CD4-positive, alpha-beta T cell (primary cell): ENCODE results near the gene ZNF8. TPM values are rescaled to one million over a fixed set of nuclear protein-coding genes. Genes with fewer than 3 reads are reported as not detected.

Source experiments
- ATAC-seq: fragments of 200-7000 bp; cut with Tn5 transposase; one replicate; pipeline ENCODE4 v1.10.0; 2022; ENCODE audit warnings: mild to moderate bottlenecking; ENCODE audit not compliant: poor library complexity
- CTCF ChIA-PET: fragments of 350-600 bp; sonication (Branson Sonifier 250); formaldehyde crosslinking; loops from one replicate; lab custom pipeline; 2021; ENCODE audit warnings: antibody characterized with exemption, inconsistent platforms; lab: Charles Lee
- POLR2A ChIA-PET: fragments of 350-600 bp; sonication (Branson Sonifier 250); formaldehyde crosslinking; loops from one replicate; lab custom pipeline; 2021; ENCODE audit warnings: antibody characterized with exemption, inconsistent platforms; lab: Charles Lee
- DNase-seq, 14 experiments: peaks; one replicate each; pipeline ENCODE4 v3.0.0-alpha.2; 2013 to 2020; ENCODE audit warnings: mixed read lengths in 2 of 14
- H3K27ac ChIP-seq, 2 donors: one replicate each; pipeline versions ENCODE4 v1.5.1 to v1.7.0; 2013; ENCODE audit warnings: low read length in 2 of 2, low read depth in 1 of 2, mild to moderate bottlenecking in 1 of 2
- H3K27me3 ChIP-seq, 2 experiments: 1 replicate in 1 of 2; 2 replicates in 1 of 2; pipeline versions ENCODE4 v1.6.1 to v1.7.0; 2013; ENCODE audit warnings: low read length in 2 of 2, control low read depth in 1 of 2, mild to moderate bottlenecking in 1 of 2, moderate library complexity in 1 of 2; ENCODE audit not compliant: insufficient read depth in 2 of 2, control insufficient read depth in 1 of 2
- H3K36me3 ChIP-seq: one replicate; pipeline ENCODE4 v1.6.1; 2013; ENCODE audit warnings: low read length, control low read depth; ENCODE audit not compliant: insufficient read depth
- H3K4me1 ChIP-seq: one replicate; pipeline ENCODE4 v1.6.1; 2013; ENCODE audit warnings: low read length, control low read depth; ENCODE audit not compliant: insufficient read depth
- H3K4me3 ChIP-seq: one replicate; pipeline ENCODE4 v1.5.1; 2013; ENCODE audit warnings: mild to moderate bottlenecking, low read length, moderate library complexity
- H3K9me3 ChIP-seq, 2 experiments: 1 replicate in 1 of 2; 2 replicates in 1 of 2; pipeline versions ENCODE4 v1.6.1 to v1.7.0; 2013; ENCODE audit warnings: low read length in 2 of 2, mild to moderate bottlenecking in 2 of 2, control low read depth in 1 of 2, moderate library complexity in 1 of 2; ENCODE audit not compliant: control insufficient read depth in 1 of 2, insufficient read depth in 1 of 2
- H3K27ac Mint-ChIP-seq: one replicate; pipeline ENCODE4 v1.8.0; 2020; ENCODE audit warnings: mixed read lengths
- H3K27me3 Mint-ChIP-seq: one replicate; pipeline ENCODE4 v1.8.0; 2021; ENCODE audit warnings: mixed read lengths
- H3K36me3 Mint-ChIP-seq: one replicate; pipeline ENCODE4 v1.8.0; 2021; ENCODE audit warnings: low read depth, mixed read lengths
- H3K4me1 Mint-ChIP-seq: one replicate; pipeline ENCODE4 v1.8.0; 2021; ENCODE audit warnings: low read depth, mixed read lengths
- H3K4me3 Mint-ChIP-seq: one replicate; pipeline ENCODE4 v1.8.0; 2020; ENCODE audit warnings: mild to moderate bottlenecking, mixed read lengths
- H3K9me3 Mint-ChIP-seq: one replicate; pipeline ENCODE4 v1.8.0; 2020; ENCODE audit warnings: mixed read lengths
- CTCF ChIP-seq: fragments of 200-600 bp; IDR thresholded peaks from one replicate; pipeline ENCODE4 v1.8.0; 2022; ENCODE audit warnings: antibody characterized with exemption, mild to moderate bottlenecking
- intact Hi-C, 2 experiments: fragments of 100-400 bp; cut with DNase I in 1 of 2; cut with micrococcal nuclease in 1 of 2; formaldehyde crosslinking; loops; one replicate each; pipeline versions ENCODE4 v1.15.1 to v1.9.0; 2023 to 2025; cut with DNase I, micrococcal nuclease
- microRNA-seq: library from miRNA; unstranded; fragments of <30 nt; microRNA quantifications from one replicate; pipeline ENCODE4 v1.2.0, GENCODE V29; 2021; ENCODE audit warnings: borderline microRNAs expressed, borderline replicate concordance
- total RNA-seq, 174 experiments: library from RNA in 2 of 174; stranded (reverse) in 2 of 174; gene quantifications; one replicate each; pipeline ENCODE4 v1.2.3 and lab custom pipeline; 2021 to 2026

Gene ZNF8
- total RNA-seq, 2 experiments from 2014 or later, result 9.5 to 9.6 TPM

GRCh38 chr19:58351558-58351878, 72.8 kb downstream of the ZNF8 start:
- DNase-seq (no peak), ATAC-seq (no peak)
- intact Hi-C loops, result no loop called here
- Histone ChIP-seq H3K27ac (no peak overlapping the region), H3K36me3 (no peaks in the 10 kb centered on the region), H3K27me3 (peaks cover 0 to 2% of the 10 kb centered on the region in 2 experiments), H3K9me3 (peaks cover 0 to 26% of the 10 kb centered on the region in 2 experiments), H3K4me1 (peaks cover 35% of the 10 kb centered on the region), H3K4me3 (no peak overlapping the region)
- ChIA-PET CTCF (no interaction called here), POLR2A (interaction anchor here (0.9 kb wide), 1 partner anchor 11 kb away, joined by 3 read pairs; the partner anchor contains the start of gene ZNF497)
- Mint-ChIP-seq H3K36me3 (peaks cover 4% of the 10 kb centered on the region), H3K9me3 (no peaks in the 10 kb centered on the region), H3K27me3 (peaks cover 6% of the 10 kb centered on the region), H3K4me3 (no peak overlapping the region), H3K27ac (no peak overlapping the region), H3K4me1 (peaks cover 20% of the 10 kb centered on the region)
- TF ChIP-seq CTCF, result no peak

GRCh38 chr19:58351990-58352755, 73.4 kb downstream of the ZNF8 start:
- no peak for DNase-seq
- Histone ChIP-seq H3K27ac (no peak overlapping the region), H3K9me3 (peaks cover 0 to 32% of the 10 kb centered on the region in 2 experiments), H3K27me3 (peaks cover 0 to 2% of the 10 kb centered on the region in 2 experiments), H3K36me3 (no peaks in the 10 kb centered on the region), H3K4me3 (no peak overlapping the region), H3K4me1 (peaks cover 35% of the 10 kb centered on the region)
- ChIA-PET CTCF (no interaction called here), POLR2A (interaction anchor here (0.9 kb wide), 1 partner anchor 11 kb away, joined by 3 read pairs; the partner anchor contains the start of gene ZNF497)
- Mint-ChIP-seq H3K27ac (no peak overlapping the region), H3K9me3 (no peaks in the 10 kb centered on the region), H3K4me1 (peaks cover 20% of the 10 kb centered on the region), H3K36me3 (peaks cover 4% of the 10 kb centered on the region), H3K27me3 (peaks cover 6% of the 10 kb centered on the region), H3K4me3 (no peak overlapping the region)
- ATAC-seq, result no peak
- intact Hi-C loops, result no loop called here
- TF ChIP-seq CTCF, result no peak

Small RNAs within 50 kb of the gene (microRNA-seq; reads per million reads assigned to microRNA genes)
- gene MIR6806, result not detected

Other genes with a start within 250 kb of the ZNF8 start
- not detected for gene ZSCAN1, start 244.9 kb upstream of the ZNF8 start, total RNA-seq
- 1 to 10 TPM; 1.2 to 1.4 TPM for gene ZNF135, start 219.7 kb upstream of the ZNF8 start, total RNA-seq
- 10 to 100 TPM; 57.1 to 58.8 TPM for gene ZSCAN18, start 180.7 kb upstream of the ZNF8 start, total RNA-seq
- 10 to 100 TPM; 15.0 to 16.9 TPM for gene ZNF329, start 128.2 kb upstream of the ZNF8 start, total RNA-seq
- 10 to 100 TPM; 51.0 to 51.4 TPM for gene ZNF274, start 95.9 kb upstream of the ZNF8 start, total RNA-seq
- gene ZNF544, start 50.0 kb upstream of the ZNF8 start, total RNA-seq, result 1 to 10 TPM; 6.3 to 7.2 TPM
- 100 to 1,000 TPM; 150 to 153 TPM for gene ERVK3-1, start 26.4 kb downstream of the ZNF8 start, total RNA-seq
- under 1 TPM; 0.77 to 0.81 TPM for gene ZSCAN22, start 48.0 kb downstream of the ZNF8 start, total RNA-seq
- gene A1BG, start 74.5 kb downstream of the ZNF8 start, total RNA-seq, result 1 to 10 TPM; 7.6 to 8.4 TPM
- gene ZNF497, start 83.8 kb downstream of the ZNF8 start, total RNA-seq, result under 1 TPM; 0.28 to 0.55 TPM
- 1 to 10 TPM in 1 of 2 experiments, under 1 TPM in 1; 0.71 to 1.0 TPM for gene ZNF837, start 102.1 kb downstream of the ZNF8 start, total RNA-seq
- gene RPS5, start 108.3 kb downstream of the ZNF8 start, total RNA-seq, result 1,000 to 10,000 TPM; 1,619 to 1,646 TPM
- gene RNF225, start 116.7 kb downstream of the ZNF8 start, total RNA-seq, result under 1 TPM in 1 of 2 experiments, not detected in 1; 0.55 TPM
- 1 to 10 TPM; 1.7 to 1.8 TPM for gene ZNF584, start 129.7 kb downstream of the ZNF8 start, total RNA-seq
- 1 to 10 TPM; 1.0 to 1.4 TPM for gene ZNF132, start 161.2 kb downstream of the ZNF8 start, total RNA-seq
- gene ZNF324B, start 172.7 kb downstream of the ZNF8 start, total RNA-seq, result 1 to 10 TPM; 6.3 to 7.6 TPM
- gene ZNF324, start 188.1 kb downstream of the ZNF8 start, total RNA-seq, result 10 to 100 TPM; 24.3 to 25.2 TPM
- gene ZNF446, start 197.4 kb downstream of the ZNF8 start, total RNA-seq, result 10 to 100 TPM; 13.6 to 14.6 TPM
- gene SLC27A5, start 233.0 kb downstream of the ZNF8 start, total RNA-seq, result 1 to 10 TPM; 3.5 to 4.8 TPM
- gene ZBTB45, start 240.9 kb downstream of the ZNF8 start, total RNA-seq, result 1 to 10 TPM; 5.7 to 6.3 TPM